ENCODE data around the gene ATPAF1. TPM values are rescaled to one million over a fixed set of nuclear protein-coding genes. Genes with fewer than 3 reads are reported as not detected.

The ATPAF1 gene
- total and polyA plus RNA-seq, 10 of the 15 experiments (the other 5 are each of a cell fraction or from before 2014, with no cell fraction given) = 15.2 to 93.5 (median 48.4) TPM

- TF ChIP-seq E2F8 (IDR thresholded peaks at IDR 0.05; ENCODE audit: low read depth, partially characterized antibody) (no peak), RAD21 (IDR thresholded peaks at IDR 0.05; ENCODE audit: insufficient read depth, low read depth, low read length) (no peak), ZNF622 (IDR thresholded peaks at IDR 0.05) (no peak)
Observed at GRCh38 chr1:46653405-46653958, 14.7 kb downstream of the ATPAF1 start (continued).

- FAIRE-seq (no peak), ATAC-seq (no peak), DNase-seq (ENCODE audit: low read depth, low spot score) (no peak)
- Histone ChIP-seq H3K4me1 (ENCODE audit: control insufficient read depth, insufficient read depth, low read length) (no peaks in the 10 kb centered on the region), H3K4me3 (no peak overlapping the region), H4K20me1 (ENCODE audit: control insufficient read depth, insufficient read depth) (no peaks in the 10 kb centered on the region), H2AFZ (ENCODE audit: control insufficient read depth, low read depth, low read length) (no peak overlapping the region), H3K9ac (ENCODE audit: control insufficient read depth, insufficient read depth, low read length) (no peak overlapping the region), H3K36me3 (ENCODE audit: control insufficient read depth in 2 of 2, insufficient read depth in 2 of 2, low read length in 1 of 2) (peaks cover 2 to 20% of the 10 kb centered on the region in 2 experiments), H3K4me2 (ENCODE audit: control insufficient read depth, insufficient read depth) (no peak overlapping the region), H3K27me3 (replicated peaks in 1 of 2; ENCODE audit: control insufficient read depth in 2 of 2, insufficient read depth in 2 of 2, low read length in 1 of 2) (no peaks in the 10 kb centered on the region), H3K9me3 (replicated peaks; ENCODE audit: control insufficient read depth, insufficient read depth, low read length) (peaks cover 4% of the 10 kb centered on the region; the same call in 2 of the 3 replicates), H3K79me2 (ENCODE audit: control insufficient read depth, insufficient read depth, low read length) (no peaks in the 10 kb centered on the region), H3K27ac (ENCODE audit: control insufficient read depth, insufficient read depth) (no peak overlapping the region)
- CTCF ChIA-PET = no interaction called here
- BruUV-seq (replicated peaks) = no TSS peak
- intact Hi-C loops (cut with micrococcal nuclease; ENCODE audit: unreplicated experiment) (no loop called here), in situ Hi-C loops (cut with MboI) (no loop called here)
- SMC1A ChIA-PET (ENCODE audit: uncharacterized antibody, unreplicated experiment) = interaction anchor here (0.5 to 0.9 kb wide), 3 partner anchors 12 to 181 kb away, joined by 3 to 4 read pairs (median 3); no protein-coding TSS in a partner anchor
- POLR2A ChIA-PET = no interaction called here
- RAD21 ChIA-PET (ENCODE audit: unreplicated experiment) = no interaction called here
- 83% methylated on average over 6 of the region's 6 CpGs for WGBS (ENCODE audit: insufficient coverage, insufficient replicate concordance, low lambda C conversion rate, missing lambda C conversion rate)
- TF ChIP-seq MAX (IDR thresholded peaks at IDR 0.05; ENCODE audit: low read depth, low read length) (no peak), TCF12 (IDR thresholded peaks at IDR 0.05; ENCODE audit: low read depth, low read length) (no peak), NR2C2 (IDR thresholded peaks at IDR 0.05; ENCODE audit: borderline replicate concordance, control insufficient read depth, insufficient read length, low read depth) (no peak), CREM (IDR thresholded peaks at IDR 0.05; ENCODE audit: low read depth) (no peak), YY1 (IDR thresholded peaks at IDR 0.05; ENCODE audit: low read depth, low read length) (no peak), E2F4 (IDR thresholded peaks at IDR 0.05; ENCODE audit: low read depth, low read length) (no peak), EZH2 (IDR thresholded peaks at IDR 0.05; ENCODE audit: borderline replicate concordance, control insufficient read depth, low read depth, low read length) (no peak), NR2F1 (conservative IDR thresholded peaks at IDR 0.05) (no peak), HDGF (IDR thresholded peaks at IDR 0.05) (no peak), CHD4 (IDR thresholded peaks at IDR 0.05) (no peak), ZNF687 (IDR thresholded peaks at IDR 0.05) (no peak)
Observed at GRCh38 chr1:46652321-46653100, 15.7 kb downstream of the ATPAF1 start.
